ENCODE measurements around the gene GRAMD1A. TPM values are rescaled to one million over a fixed set of nuclear protein-coding genes. Genes with fewer than 3 reads are reported as not detected.

The GRAMD1A gene
- polyA plus RNA-seq, 1 experiment = 74.9 TPM

GRCh38 chr19:35074426-35075201 lies 74.5 kb downstream of the GRAMD1A start:
- H3K36me3 ChIP-seq (ENCODE audit: control insufficient read depth, insufficient read depth, low read length) = no peaks in the 10 kb centered on the region
- ChIA-PET POLR2A (no interaction called here), CTCF (interaction anchor here (0.7 to 1.4 kb wide), 2 partner anchors 17 to 62 kb away, joined by 3 read pairs; no protein-coding TSS in a partner anchor)
- no peak for DNase-seq (ENCODE audit: low read depth)
- peaks cover 1% of the 10 kb centered on the region; the same call in 1 of the 2 replicates for H3K27me3 ChIP-seq (ENCODE audit: control insufficient read depth, insufficient read depth, low read length)
- H3K4me3 ChIP-seq (ENCODE audit: low read depth, low read length) = no peak overlapping the region
- TF ChIP-seq CTCF (IDR thresholded peaks at IDR 0.05; ENCODE audit: insufficient read depth, low read depth, low read length) = no peak

- Histone ChIP-seq H3K27me3 (ENCODE audit: control insufficient read depth, insufficient read depth, low read length) (peaks cover 1% of the 10 kb centered on the region; the same call in 1 of the 2 replicates), H3K36me3 (ENCODE audit: control insufficient read depth, insufficient read depth, low read length) (no peaks in the 10 kb centered on the region), H3K4me3 (ENCODE audit: low read depth, low read length) (no peak overlapping the region)
- DNase-seq (ENCODE audit: low read depth) = no peak
- ChIA-PET POLR2A (no interaction called here), CTCF (interaction anchor here (0.7 to 0.8 kb wide), 2 partner anchors 8 to 16 kb away, joined by 3 read pairs; no protein-coding TSS in a partner anchor)
- no peak for TF ChIP-seq CTCF (IDR thresholded peaks at IDR 0.05; ENCODE audit: insufficient read depth, low read depth, low read length)
These were observed 75.3 kb downstream of the GRAMD1A start for GRCh38 chr19:35075202-35076025.

- TF ChIP-seq CTCF (IDR thresholded peaks at IDR 0.05; ENCODE audit: insufficient read depth, low read depth, low read length) = no peak
- CTCF ChIA-PET = interaction anchor here (0.8 kb wide), 1 partner anchor 9 kb away, joined by 3 read pairs; no protein-coding TSS in a partner anchor
- H3K4me3 ChIP-seq (ENCODE audit: low read depth, low read length) = no peak overlapping the region
- peaks cover 1% of the 10 kb centered on the region; the same call in 1 of the 2 replicates for H3K27me3 ChIP-seq (ENCODE audit: control insufficient read depth, insufficient read depth, low read length)
- no peak for DNase-seq (ENCODE audit: low read depth)
- no peaks in the 10 kb centered on the region for H3K36me3 ChIP-seq (ENCODE audit: control insufficient read depth, insufficient read depth, low read length)
- POLR2A ChIA-PET = no interaction called here
These were observed 75.9 kb downstream of the GRAMD1A start for GRCh38 chr19:35076026-35076370.

Other genes starting within 250 kb of the GRAMD1A start
- gene ZNF599, start 227.1 kb upstream of the GRAMD1A start, polyA plus RNA-seq (2011; rRNA removed) = 5.9 and 7.1 TPM in 2 replicates
- 1.1 and 1.6 TPM in 2 replicates for gene ZNF30, start 73.4 kb upstream of the GRAMD1A start, polyA plus RNA-seq (2011; rRNA removed)
- gene ZNF792, start 36.1 kb upstream of the GRAMD1A start, polyA plus RNA-seq (2011; rRNA removed) = 1.7 and 1.8 TPM in 2 replicates
- gene SCN1B, start 30.1 kb downstream of the GRAMD1A start, polyA plus RNA-seq (2011; rRNA removed) = 6.2 and 9.5 TPM in 2 replicates
- gene HPN, start 41.4 kb downstream of the GRAMD1A start, polyA plus RNA-seq (2011; rRNA removed) = not detected in 2 replicates
- gene FXYD3, start 115.5 kb downstream of the GRAMD1A start, polyA plus RNA-seq (2011; rRNA removed) = not detected in 2 replicates
- gene LGI4, start 134.7 kb downstream of the GRAMD1A start, polyA plus RNA-seq (2011; rRNA removed) = 0.17 and 0.25 TPM in 2 replicates
- gene FXYD1, start 138.5 kb downstream of the GRAMD1A start, polyA plus RNA-seq (2011; rRNA removed) = 3.8 and 4.0 TPM in 2 replicates
- 0.10 TPM in 1 of 2 replicates, not detected in the other for gene FXYD7, start 142.9 kb downstream of the GRAMD1A start, polyA plus RNA-seq (2011; rRNA removed)
- gene FXYD5, start 154.4 kb downstream of the GRAMD1A start, polyA plus RNA-seq (2011; rRNA removed) = 248 and 332 TPM in 2 replicates
- gene FAM187B, start 228.4 kb downstream of the GRAMD1A start, polyA plus RNA-seq (2011; rRNA removed) = not detected in 2 replicates
- 0.42 and 0.53 TPM in 2 replicates for gene LSR, start 248.7 kb downstream of the GRAMD1A start, polyA plus RNA-seq (2011; rRNA removed)

Measured in BJ (cell line).